ENCODE data around the gene PIK3CG.

Gene PIK3CG

DNA sequence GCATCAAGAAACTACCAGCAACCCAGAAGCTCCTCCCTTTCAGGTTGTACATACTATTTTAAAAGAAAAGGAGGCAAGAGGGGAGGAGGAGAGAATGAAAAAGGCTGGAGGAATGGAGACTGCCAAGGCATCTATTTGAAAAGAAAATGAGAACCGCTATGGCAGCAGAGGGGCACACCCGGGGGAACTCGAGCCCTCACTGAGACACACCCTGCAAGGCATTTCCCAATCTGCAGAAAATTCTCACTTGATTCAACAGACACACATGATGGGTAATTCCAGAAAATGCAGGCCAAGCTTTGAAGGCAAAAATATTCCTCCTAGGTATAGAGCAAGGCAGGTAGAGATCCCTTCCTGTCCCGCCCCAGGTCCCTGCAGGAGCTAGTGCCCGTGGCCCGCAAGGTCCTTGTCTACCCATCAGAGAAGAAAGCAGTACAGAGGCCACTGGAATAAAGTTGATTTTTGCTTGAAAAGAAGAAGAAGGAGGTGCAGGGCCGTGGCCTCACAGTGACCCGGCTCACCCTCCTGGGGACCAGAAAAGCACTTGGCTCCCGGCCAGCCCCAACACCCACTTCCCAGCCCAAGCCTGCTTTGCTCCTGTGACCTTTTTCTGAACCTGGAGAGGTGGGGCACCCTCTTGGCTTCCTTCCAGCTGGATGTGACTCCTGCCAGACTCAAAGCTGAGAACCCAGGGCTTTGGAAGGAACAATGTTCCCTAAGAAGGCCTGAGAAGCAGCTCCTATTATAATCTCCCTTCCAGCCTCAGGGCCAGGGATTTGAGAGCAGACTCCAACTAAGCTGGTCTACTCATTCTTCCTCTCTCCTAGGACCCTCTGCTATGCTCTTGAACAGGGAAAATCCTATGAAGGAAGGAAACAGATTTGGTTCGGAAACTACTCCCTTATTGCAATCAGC lies 6.2 kb upstream of the PIK3CG start:
- DNase-seq: no peak

- no peak for DNase-seq
Observed at GRCh38 chr7:106862317-106863089, 2.6 kb upstream of the PIK3CG start.

GRCh38 chr7:106863274-106863997 lies 1.6 kb upstream of the PIK3CG start:
- DNase-seq: no peak

DNA sequence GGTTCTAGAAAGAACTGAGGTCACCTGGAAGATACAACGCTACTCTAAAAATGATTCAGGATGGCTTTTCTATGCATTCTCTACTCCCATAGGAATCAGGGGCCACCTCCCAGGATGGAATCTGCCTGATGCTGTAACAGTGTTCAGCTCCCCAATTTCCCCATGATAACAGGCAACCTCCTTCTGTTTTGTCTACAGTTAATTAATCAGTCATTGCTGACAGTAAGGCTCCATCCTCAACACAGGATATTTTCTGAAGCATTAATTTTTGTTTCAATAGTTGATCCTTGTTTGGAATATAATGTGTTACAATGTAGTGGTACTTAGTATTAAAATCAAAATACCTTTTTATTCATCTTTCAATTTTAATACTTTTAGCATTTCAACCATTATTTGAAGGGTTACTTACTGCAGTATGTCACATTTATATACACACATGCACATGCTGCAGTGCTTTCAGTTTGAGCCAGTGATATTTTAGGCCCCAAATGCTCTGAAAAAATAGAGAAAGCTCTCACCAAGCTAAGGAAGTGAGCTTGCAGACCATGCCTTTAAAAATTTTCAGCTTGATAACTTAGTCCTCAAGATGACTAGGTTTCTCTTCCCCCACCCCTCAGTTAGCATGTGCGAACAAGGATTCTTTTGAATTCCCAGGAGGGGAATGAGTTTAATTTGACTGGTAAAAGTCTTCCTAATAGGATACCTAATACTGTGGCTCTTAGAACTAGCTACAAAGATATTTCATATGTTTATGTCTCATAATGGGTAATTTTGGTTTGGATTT lies 592 bp upstream of the PIK3CG start:
- no peak for DNase-seq

DNA sequence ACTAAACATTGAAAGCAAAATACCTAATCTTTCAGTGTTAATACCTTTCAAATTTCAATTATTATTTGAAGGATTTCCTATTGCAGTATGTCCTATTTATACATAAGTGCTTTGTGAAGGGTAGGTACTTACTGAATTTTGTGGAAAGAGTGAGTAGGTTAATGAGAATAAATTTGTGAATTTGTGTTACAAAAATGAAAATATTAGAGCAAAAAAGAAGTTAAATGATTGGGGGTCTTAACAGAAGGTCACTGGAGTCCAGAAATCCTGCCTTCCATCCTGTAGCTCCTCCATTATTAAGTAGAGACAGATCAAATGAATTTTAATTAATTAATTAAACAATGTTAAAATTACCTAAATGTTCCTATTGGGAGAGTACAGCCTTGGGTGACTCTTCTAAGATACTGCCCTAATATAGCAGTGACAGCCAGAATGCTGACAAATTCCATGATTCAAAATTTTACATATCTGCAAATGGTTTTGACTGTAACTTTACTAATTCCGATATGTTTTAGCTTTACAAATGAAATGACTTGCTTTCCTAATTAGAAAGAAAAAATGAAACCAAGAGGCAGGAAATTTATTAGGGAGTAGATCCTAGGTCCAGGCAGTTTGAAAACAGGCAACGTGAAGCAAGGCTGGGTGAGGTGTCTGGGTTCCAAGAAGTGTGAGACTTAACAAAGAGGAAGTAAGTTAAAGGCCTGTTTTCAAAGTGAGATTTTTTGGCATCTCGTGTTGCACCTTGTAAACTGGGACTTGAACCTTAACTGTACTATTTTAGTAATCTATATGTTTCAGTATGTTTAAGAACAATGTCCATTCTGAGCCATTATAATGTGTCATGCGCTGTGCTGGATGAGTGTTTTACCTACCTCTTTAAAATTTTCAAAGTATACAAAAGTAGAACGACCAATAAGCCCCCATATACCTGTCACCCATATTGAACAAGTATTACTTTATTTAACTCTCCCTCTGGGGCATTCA lies 1.5 kb downstream of the PIK3CG start:
- DNase-seq: no peak

- DNase-seq: no peak
Observed at GRCh38 chr7:106867641-106868351, 2.7 kb downstream of the PIK3CG start.

DNA sequence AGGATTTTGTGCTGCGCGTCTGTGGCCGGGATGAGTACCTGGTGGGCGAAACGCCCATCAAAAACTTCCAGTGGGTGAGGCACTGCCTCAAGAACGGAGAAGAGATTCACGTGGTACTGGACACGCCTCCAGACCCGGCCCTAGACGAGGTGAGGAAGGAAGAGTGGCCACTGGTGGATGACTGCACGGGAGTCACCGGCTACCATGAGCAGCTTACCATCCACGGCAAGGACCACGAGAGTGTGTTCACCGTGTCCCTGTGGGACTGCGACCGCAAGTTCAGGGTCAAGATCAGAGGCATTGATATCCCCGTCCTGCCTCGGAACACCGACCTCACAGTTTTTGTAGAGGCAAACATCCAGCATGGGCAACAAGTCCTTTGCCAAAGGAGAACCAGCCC lies 3.3 kb downstream of the PIK3CG start:
- DNase-seq: no peak

DNA sequence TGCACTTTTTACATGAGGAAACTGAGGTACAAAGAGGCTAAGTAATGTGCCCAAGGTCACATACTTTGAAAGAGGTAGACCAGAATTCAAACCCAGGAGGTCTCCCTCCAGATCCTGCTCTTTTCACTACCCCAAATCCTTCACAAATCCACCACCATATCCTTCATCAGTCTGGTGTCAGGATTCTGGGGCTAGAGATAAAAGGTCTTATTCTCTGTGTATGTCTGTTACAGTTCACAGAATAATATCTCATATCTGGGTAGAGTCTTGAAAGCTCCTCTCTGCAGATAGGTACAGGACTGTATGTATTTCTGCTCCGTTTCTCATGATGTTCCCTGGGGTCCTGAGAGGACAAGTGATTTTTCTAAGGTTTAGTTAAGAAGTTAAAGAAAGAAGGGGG lies 4.9 kb downstream of the PIK3CG start:
- no peak for DNase-seq

GRCh38 chr7:106870528-106870927 lies 5.4 kb downstream of the PIK3CG start:
- no peak for DNase-seq

DNA sequence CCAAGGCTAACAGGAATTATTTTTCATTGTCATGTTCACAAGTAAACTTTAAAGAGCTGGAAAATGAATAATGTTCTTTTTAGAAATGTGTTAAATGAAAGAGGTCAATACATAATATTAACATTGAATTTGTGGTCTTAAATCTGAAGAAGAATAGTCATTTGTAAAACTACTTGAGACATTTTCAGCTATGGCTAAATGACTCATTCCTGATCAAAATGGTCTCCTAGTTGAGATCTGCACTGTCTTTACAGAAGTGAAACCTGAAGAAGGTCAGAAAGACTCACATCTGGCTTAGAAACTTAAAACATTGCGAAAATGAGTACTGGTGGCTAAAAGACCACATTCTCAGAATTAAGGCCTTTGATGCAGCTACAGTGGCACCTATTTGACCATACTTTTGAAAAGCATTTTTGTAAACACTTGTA lies 5.9 kb downstream of the PIK3CG start:
- no peak for DNase-seq

DNA sequence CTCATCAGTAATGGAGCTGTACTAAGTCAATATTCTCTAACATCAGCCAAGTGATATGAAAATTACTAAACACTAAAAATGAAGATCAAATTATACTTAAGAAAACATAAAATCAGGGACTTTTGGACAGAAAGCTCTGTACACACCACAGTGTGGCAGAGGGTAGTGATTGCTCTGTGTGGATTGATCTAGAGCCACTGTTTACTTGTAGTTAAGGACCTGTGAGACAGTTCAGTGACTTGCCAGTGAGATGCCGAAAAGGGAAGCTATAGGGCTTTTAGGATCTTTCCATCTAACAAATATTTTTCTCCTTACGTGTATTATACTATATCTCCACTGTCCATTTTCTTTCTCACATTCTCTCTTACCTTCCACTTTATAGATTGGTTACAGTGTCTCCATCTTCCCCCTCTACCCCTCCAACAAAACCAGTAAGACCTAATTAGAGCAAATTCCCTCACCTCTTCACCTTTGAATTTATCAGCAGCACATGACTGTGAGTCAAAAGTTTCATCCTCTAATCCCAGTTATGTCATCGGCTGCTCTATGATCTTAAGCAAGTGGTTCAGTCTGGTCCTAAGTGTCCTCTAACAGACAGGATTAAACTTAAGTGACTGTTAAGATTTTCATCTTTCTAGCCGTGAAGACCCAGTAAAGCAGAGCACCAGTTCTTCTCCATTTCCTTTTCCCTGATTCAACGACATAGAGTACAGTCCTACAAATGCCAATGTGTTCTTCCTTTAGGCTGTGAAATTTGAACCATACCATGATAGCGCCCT lies 6.9 kb downstream of the PIK3CG start:
- DNase-seq: no peak

GRCh38 chr7:106872763-106873162 lies 7.7 kb downstream of the PIK3CG start:
- no peak for DNase-seq

DNA sequence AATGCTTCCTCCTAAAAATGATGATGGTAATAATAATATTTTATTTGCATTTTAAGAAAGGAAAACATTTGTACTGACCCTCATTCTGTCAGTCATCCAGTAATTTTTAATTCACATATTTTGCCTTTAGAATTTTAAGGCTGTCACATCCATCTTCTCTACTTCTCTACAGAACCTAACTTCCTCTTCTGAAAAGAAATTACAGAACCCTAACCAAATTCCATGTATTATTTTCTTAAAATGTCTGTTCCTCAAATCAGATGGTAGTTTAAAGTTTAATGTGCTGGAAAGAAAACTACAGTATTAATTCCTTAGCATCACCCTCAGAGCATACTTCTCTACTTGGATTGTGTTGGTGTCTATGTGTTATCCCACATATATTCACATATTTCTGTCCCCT lies 9.0 kb downstream of the PIK3CG start:
- DNase-seq: no peak

- DNase-seq: no peak
Observed at GRCh38 chr7:106875508-106875907, 10.4 kb downstream of the PIK3CG start.

DNA sequence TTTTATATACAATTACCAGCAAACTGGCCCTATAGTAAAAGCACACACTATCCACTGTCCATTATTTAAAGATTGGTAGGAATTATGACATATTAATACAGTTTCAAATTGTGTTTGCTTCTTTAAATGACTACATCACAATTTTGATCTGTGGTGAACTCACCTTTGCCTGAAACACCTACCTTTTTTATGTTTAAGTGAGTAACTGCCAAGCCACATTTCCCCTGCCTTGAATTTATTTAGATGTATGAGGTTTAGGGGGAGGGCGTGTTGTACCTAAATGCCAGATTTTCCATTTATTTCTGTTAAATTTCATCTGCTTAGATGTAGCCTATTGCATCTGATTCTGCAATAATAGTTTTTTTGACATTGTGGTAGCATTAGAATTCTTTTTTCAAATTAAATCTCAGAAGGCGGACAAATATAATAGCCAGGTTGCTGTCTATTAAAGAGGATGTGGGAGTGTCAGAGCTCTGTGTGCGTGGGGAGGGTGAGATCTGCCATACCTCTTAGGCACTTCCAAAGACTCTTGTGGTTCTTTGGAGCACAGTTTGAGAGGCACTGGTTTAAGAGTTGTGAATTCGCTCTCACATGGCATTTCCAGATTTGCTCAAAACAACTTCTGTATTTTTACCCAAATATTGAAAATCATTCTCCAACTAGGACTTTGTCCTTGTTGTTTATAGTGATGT lies 13.8 kb downstream of the PIK3CG start:
- DNase-seq: no peak

DNA sequence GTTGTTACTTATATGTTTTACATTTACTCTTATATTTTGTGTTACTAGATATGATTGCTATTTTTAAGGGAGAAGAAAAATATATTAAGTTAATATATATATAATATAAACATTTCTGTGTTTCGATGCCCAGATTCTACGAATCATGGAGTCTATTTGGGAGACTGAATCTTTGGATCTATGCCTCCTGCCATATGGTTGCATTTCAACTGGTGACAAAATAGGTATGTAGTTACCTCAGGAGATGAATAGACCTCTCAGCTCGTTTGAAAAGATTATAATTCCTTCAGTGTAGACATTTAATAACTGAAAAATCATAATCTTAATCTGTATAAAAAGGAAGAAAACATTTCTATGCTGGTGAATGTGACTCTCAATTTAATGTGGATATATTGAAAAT lies 16.9 kb downstream of the PIK3CG start:
- DNase-seq: no peak

- no peak for DNase-seq
Observed at GRCh38 chr7:106883456-106884026, 18.5 kb downstream of the PIK3CG start.

- DNase-seq: no peak
Observed at GRCh38 chr7:106885652-106886051, 20.6 kb downstream of the PIK3CG start.

DNA sequence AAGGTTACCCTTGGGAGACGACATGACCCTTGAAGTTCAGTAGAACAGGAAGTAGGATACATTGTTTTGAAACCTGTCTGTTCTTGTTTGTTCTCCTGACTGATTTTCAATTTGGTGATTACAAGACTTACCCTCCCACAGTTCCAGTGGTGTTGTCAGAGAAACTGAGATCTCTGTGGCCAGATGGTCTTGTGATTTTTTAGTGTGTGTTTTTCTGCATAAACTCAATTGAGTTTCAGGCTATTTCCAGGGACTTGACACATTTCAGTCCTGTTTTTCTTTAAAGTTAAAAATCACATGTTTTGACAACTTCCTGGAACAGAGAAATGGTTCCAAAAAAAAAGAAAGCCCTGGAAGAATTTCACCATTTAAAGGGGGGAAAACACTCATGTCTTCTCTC lies 22.3 kb downstream of the PIK3CG start:
- DNase-seq: no peak
